Transverse colon (tissue), 4 donors: ENCODE measurements around the gene TCF7. TPM values are rescaled to one million over a fixed set of nuclear protein-coding genes. Genes with fewer than 3 reads are reported as not detected.

Source experiments
- DNase-seq: peaks from one replicate; pipeline ENCODE4 v3.0.0-alpha.2; 2019
- H3K27ac ChIP-seq, 4 donors: fragments of 200-600 bp; sonication (generic); 2 replicates each; pipeline ENCODE4 v1.5.1; 2016 to 2018; ENCODE audit warnings: inconsistent platforms in 4 of 4
- H3K27me3 ChIP-seq: fragments of 200-600 bp; sonication (generic); 2 replicates; pipeline ENCODE4 v1.5.1; 2017; ENCODE audit warnings: inconsistent platforms
- H3K36me3 ChIP-seq, 4 donors: fragments of 200-600 bp; sonication (generic); 2 replicates each; pipeline ENCODE4 v1.5.1; 2017 to 2019; ENCODE audit warnings: inconsistent platforms in 4 of 4
- H3K4me1 ChIP-seq, 4 donors: fragments of 200-600 bp; sonication (generic); 2 replicates each; pipeline ENCODE4 v1.5.1; 2017 to 2020; ENCODE audit warnings: inconsistent platforms in 4 of 4
- H3K4me3 ChIP-seq, 4 donors: fragments of 200-600 bp; sonication (generic); 1 replicate in 1 of 4; 2 replicates in 3 of 4; pipeline versions ENCODE4 v1.5.1 to v1.6.1; 2017 to 2019; ENCODE audit warnings: inconsistent platforms in 4 of 4
- H3K9me3 ChIP-seq, 2 donors: fragments of 200-600 bp; sonication (generic); 2 replicates each; pipeline ENCODE4 v1.5.1; 2017 to 2019; ENCODE audit warnings: inconsistent platforms in 2 of 2
- EP300 ChIP-seq: sonication (generic); formaldehyde crosslinking; IDR thresholded peaks from one replicate; pipeline ENCODE4 v1.6.1; 2017; ENCODE audit warnings: antibody characterized with exemption, low read depth
- POLR2A ChIP-seq: fragments of 450-650 bp; IDR thresholded peaks from one replicate; pipeline ENCODE4 v1.6.1; 2016; ENCODE audit warnings: antibody characterized with exemption, mild to moderate bottlenecking, moderate library complexity
- POLR2AphosphoS5 ChIP-seq, 3 donors: sonication (generic); formaldehyde crosslinking; IDR thresholded peaks; one replicate each; pipeline ENCODE4 v1.6.1; 2016; ENCODE audit warnings: antibody characterized with exemption in 3 of 3
- WGBS, 2 donors: methylation state at CpG; one replicate each; pipeline ENCODE4 v1.1.5; 2018; ENCODE audit warnings: low coverage in 1 of 2; 5-methylcytosine and 5-hydroxymethylcytosine counted together
- in situ Hi-C, 4 donors: fragments of 200-750 bp; cut with MboI; loops; one replicate each; pipeline versions ENCODE4 v1.15.0 to v1.15.1; 2017; ENCODE audit warnings: low sequenced_read_pairs in 3 of 4, low pct_ligation_motif_present in 1 of 4, low pct_unique_long_range_greater_than_20kb in 1 of 4
- intact Hi-C: fragments of 100-400 bp; cut with DNase I; formaldehyde crosslinking; loops from one replicate; pipeline ENCODE4 v1.15.1; 2023; ENCODE audit warnings: low total_unique reads
- total RNA-seq, 4 donors: library from RNA; depleted of rRNA; stranded (reverse); fragments of >200 nt; gene quantifications; one replicate each; pipeline ENCODE4 v1.1.0, GENCODE V29; 2016
- TF ChIP-seq, protein P1 (sequence below), 5 experiments: fragments of 200-600 bp in 3 of 5; fragments of 450-650 bp in 2 of 5; sonication (generic) in 3 of 5; IDR thresholded peaks; 1 replicate in 2 of 5; 2 replicates in 3 of 5; pipeline ENCODE4 v1.5.1; 2016 to 2017; ENCODE audit warnings: antibody characterized with exemption in 5 of 5, inconsistent platforms in 3 of 5, mild to moderate bottlenecking in 2 of 5, moderate library complexity in 1 of 5

TCF7 gene
- total RNA-seq, 4 donors from 2014 or later: 0.60 to 7.1 (median 3.1) TPM

DNA sequence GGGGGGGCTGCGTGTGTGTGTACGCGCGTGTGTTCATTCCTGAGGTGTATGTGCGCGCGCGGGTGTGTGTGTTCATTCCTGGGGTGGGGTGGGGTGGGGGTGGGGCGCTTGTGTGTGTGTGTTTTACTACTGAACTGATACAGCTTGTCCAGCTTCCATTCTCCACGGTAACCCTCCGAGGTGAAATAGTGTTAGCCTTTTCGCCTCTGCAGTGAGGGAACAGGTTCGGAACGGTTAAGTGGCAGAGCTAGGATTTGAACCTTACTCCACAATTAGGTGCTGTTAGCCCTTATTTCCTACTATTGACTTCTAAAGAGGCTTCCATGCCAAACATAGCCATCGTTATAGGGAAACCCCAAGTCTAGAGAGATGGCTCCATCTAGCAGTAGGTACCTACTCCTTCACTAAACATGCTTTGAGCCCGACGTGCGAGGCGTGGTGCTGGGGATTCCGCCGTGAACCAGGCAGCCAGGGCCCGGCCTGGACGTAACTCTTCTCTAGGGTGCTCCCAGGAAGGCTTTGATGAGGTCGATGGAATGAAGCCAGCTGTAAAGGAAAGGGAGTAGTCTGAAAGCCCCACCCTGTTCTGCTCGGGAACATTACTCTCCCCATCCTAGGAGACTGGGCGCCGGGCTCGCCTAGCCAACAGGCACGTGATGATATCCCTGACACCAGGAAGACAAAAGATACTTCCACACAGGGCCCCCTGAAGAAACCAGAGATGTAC is 63.1 kb downstream of the TCF7 start:
- WGBS, 2 donors: 22% methylated on average over 29 of the region's 29 CpGs; no CpG with 5 or more reads in 1 of the 2 donors
- TF ChIP-seq EP300 (no peak), POLR2A (peak; percentile 82), POLR2AphosphoS5 (IDR thresholded peaks at IDR 0.05) (peak; percentile 38 to 89 (median 83))
- TF ChIP-seq, protein P1, sequence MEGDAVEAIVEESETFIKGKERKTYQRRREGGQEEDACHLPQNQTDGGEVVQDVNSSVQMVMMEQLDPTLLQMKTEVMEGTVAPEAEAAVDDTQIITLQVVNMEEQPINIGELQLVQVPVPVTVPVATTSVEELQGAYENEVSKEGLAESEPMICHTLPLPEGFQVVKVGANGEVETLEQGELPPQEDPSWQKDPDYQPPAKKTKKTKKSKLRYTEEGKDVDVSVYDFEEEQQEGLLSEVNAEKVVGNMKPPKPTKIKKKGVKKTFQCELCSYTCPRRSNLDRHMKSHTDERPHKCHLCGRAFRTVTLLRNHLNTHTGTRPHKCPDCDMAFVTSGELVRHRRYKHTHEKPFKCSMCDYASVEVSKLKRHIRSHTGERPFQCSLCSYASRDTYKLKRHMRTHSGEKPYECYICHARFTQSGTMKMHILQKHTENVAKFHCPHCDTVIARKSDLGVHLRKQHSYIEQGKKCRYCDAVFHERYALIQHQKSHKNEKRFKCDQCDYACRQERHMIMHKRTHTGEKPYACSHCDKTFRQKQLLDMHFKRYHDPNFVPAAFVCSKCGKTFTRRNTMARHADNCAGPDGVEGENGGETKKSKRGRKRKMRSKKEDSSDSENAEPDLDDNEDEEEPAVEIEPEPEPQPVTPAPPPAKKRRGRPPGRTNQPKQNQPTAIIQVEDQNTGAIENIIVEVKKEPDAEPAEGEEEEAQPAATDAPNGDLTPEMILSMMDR (IDR thresholded peaks at IDR 0.05): no peak
- H3K4me1 ChIP-seq: peaks cover 14 to 43% (median 26%) of the 10 kb centered on the region in 4 donors
- H3K9me3 ChIP-seq: no peaks in the 10 kb centered on the region
- intact Hi-C loops: no loop called here
- peak overlapping the region; percentile 68 to 96 (median 78) for H3K4me3 ChIP-seq
- peaks cover 0 to 5% (median 0%) of the 10 kb centered on the region in 4 donors for H3K36me3 ChIP-seq
- in situ Hi-C loops: loop anchor here in 2 of 4 donors (25.0 kb wide), 2 partner anchors 385 to 410 kb away; no protein-coding TSS in a partner anchor
- H3K27me3 ChIP-seq: no peaks in the 10 kb centered on the region
- peak overlapping the region; percentile 95 to 99 (median 98) for H3K27ac ChIP-seq
- DNase-seq: peak; percentile 89

DNA sequence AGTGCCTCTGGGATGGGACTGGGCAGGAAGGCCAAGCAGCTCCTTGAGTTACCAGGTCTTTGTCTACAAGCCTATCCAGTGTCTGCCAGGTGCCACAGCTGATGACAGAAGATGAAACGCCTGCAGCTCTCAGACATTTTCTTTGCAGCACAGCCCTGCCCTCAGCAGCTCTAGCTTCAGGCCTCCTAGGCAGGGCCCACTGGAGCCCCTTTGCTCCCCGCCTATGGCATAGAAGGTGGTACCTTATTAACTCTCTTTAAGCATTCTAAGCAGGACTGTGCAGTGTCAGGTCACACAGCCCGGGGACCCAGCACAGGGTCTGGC is 63.6 kb downstream of the TCF7 start:
- Histone ChIP-seq H3K36me3 (peaks cover 0 to 4% (median 0%) of the 10 kb centered on the region in 4 donors), H3K27me3 (no peaks in the 10 kb centered on the region), H3K9me3 (no peaks in the 10 kb centered on the region), H3K4me1 (peaks cover 14 to 38% (median 24%) of the 10 kb centered on the region in 4 donors), H3K4me3 (no peak overlapping the region), H3K27ac (peak overlapping the region; percentile 95 to 99 (median 98))
- intact Hi-C loops (no loop called here), in situ Hi-C loops (loop anchor here in 2 of 4 donors (25.0 kb wide), 2 partner anchors 384 to 409 kb away; no protein-coding TSS in a partner anchor)
- TF ChIP-seq POLR2A (no peak), EP300 (no peak)
- TF ChIP-seq, protein P1 (IDR thresholded peaks at IDR 0.05): no peak
- 59% methylated on average over 3 of the region's 3 CpGs; no CpG with 5 or more reads in 1 of the 2 donors for WGBS, 2 donors
- DNase-seq: no peak

- H3K4me3 ChIP-seq: no peak overlapping the region
- TF ChIP-seq, protein P1 (IDR thresholded peaks at IDR 0.05): no peak
- no peak for TF ChIP-seq POLR2A
- TF ChIP-seq POLR2AphosphoS5 (IDR thresholded peaks at IDR 0.05): no peak
- no peak for TF ChIP-seq EP300
- intact Hi-C loops (loop anchor here (5.0 kb wide), 2 partner anchors 104 to 399 kb away; no protein-coding TSS in a partner anchor), in situ Hi-C loops (loop anchor here (5.0 to 25.0 kb wide), 5 partner anchors 101 to 404 kb away; no protein-coding TSS in a partner anchor)
- no peaks in the 10 kb centered on the region for H3K9me3 ChIP-seq
- DNase-seq: no peak
- H3K27ac ChIP-seq: no peak overlapping the region
- H3K27me3 ChIP-seq: no peaks in the 10 kb centered on the region
- H3K36me3 ChIP-seq: no peaks in the 10 kb centered on the region
- peaks cover under 1 to 1% (median under 1%) of the 10 kb centered on the region in 4 donors for H3K4me1 ChIP-seq
Observed at GRCh38 chr5:134183481-134183880, 69.0 kb downstream of the TCF7 start.
